Endothelial cell of umbilical vein (primary cell): ENCODE measurements around the gene AKR1C4. TPM values are rescaled to one million over a fixed set of nuclear protein-coding genes. Genes with fewer than 3 reads are reported as not detected.

ENCODE experiments used
- BruUV-seq: library from RNA; stranded (reverse); fragments of 400-500 nt; replicated peaks from 2 replicates; lab custom pipeline; 2021; lab: Mats Ljungman, UMichigan
- CTCF ChIA-PET: fragments of 300-600, 350-600 bp; sonication (Branson Sonifier 250); formaldehyde crosslinking; loops from one replicate; lab custom pipeline; 2021; ENCODE audit warnings: antibody characterized with exemption, inconsistent platforms; lab: Charles Lee
- POLR2A ChIA-PET: fragments of 300-600, 350-600 bp; sonication (Branson Sonifier 250); formaldehyde crosslinking; loops from one replicate; lab custom pipeline; 2021; ENCODE audit warnings: antibody characterized with exemption, inconsistent platforms; lab: Charles Lee
- DNase-seq: peaks from one replicate; pipeline ENCODE4 v3.0.0-alpha.2; 2011; ENCODE audit warnings: low read depth, low spot score
- FAIRE-seq: peaks from 2 replicates; lab custom pipeline; 2011; peaks lifted over from hg19 to GRCh38; lab: Jason Lieb, UNC
- H2AFZ ChIP-seq: 2 replicates; pipeline ENCODE4 v1.6.0; 2012; ENCODE audit warnings: low read depth, low read length, control low read depth, inconsistent platforms
- H3K27ac ChIP-seq: 2 replicates; pipeline ENCODE4 v1.5.1; 2011; ENCODE audit warnings: low read depth, mild to moderate bottlenecking, control low read depth, low read length, moderate library complexity; ENCODE audit not compliant: insufficient read depth
- H3K27me3 ChIP-seq, 2 experiments: 2 replicates each; pipeline versions ENCODE4 v1.6.0 to v1.6.1; 2011; ENCODE audit warnings: low read length in 2 of 2, mixed read lengths in 1 of 2; ENCODE audit not compliant: control insufficient read depth in 2 of 2, insufficient read depth in 2 of 2
- H3K36me3 ChIP-seq, 2 experiments: 2 replicates in 1 of 2; 3 replicates in 1 of 2; pipeline ENCODE4 v1.5.1; 2011; ENCODE audit warnings: low read length in 2 of 2, mild to moderate bottlenecking in 1 of 2, moderate library complexity in 1 of 2; ENCODE audit not compliant: control insufficient read depth in 2 of 2, insufficient read depth in 2 of 2; ENCODE audit errors: extremely low read depth in 1 of 2
- H3K4me1 ChIP-seq: 3 replicates; pipeline ENCODE4 v1.5.1; 2011; ENCODE audit warnings: mild to moderate bottlenecking, low read length; ENCODE audit not compliant: control insufficient read depth, insufficient read depth; ENCODE audit errors: extremely low read depth
- H3K4me2 ChIP-seq: 2 replicates; pipeline ENCODE4 v1.6.1; 2011; ENCODE audit warnings: low read length, control low read depth, mixed read lengths; ENCODE audit not compliant: insufficient read depth
- H3K4me3 ChIP-seq, 3 experiments: fragments of 200-600 bp in 1 of 3; sonication (generic), shearing (Covaris generic) in 1 of 3; replicated peaks in 1 of 3; 2 replicates each; pipeline ENCODE4 v1.5.1; 2011 to 2016; ENCODE audit warnings: control low read depth in 3 of 3, low read length in 3 of 3, mild to moderate bottlenecking in 2 of 3, inconsistent platforms in 1 of 3, low read depth in 1 of 3, moderate library complexity in 1 of 3; ENCODE audit not compliant: insufficient read depth in 1 of 3
- H3K79me2 ChIP-seq: 2 replicates; pipeline ENCODE4 v1.6.0; 2012; ENCODE audit warnings: low read length, inconsistent platforms; ENCODE audit not compliant: control insufficient read depth, insufficient read depth
- H3K9ac ChIP-seq: replicated peaks from 2 replicates; pipeline ENCODE3; 2011; ENCODE audit warnings: low read length, control low read depth; ENCODE audit not compliant: insufficient read depth; ENCODE audit errors: extremely low read depth
- H3K9me1 ChIP-seq: replicated peaks from 3 replicates; pipeline ENCODE4 v1.6.0; 2011; ENCODE audit warnings: mild to moderate bottlenecking, low read length; ENCODE audit not compliant: control insufficient read depth, insufficient read depth; ENCODE audit errors: extremely low read depth
- H3K9me3 ChIP-seq: replicated peaks from 2 replicates; pipeline ENCODE4 v1.5.1; 2012; ENCODE audit warnings: low read length, inconsistent platforms; ENCODE audit not compliant: control insufficient read depth, insufficient read depth
- H4K20me1 ChIP-seq: replicated peaks from 2 replicates; pipeline ENCODE3; 2011; ENCODE audit warnings: mild to moderate bottlenecking, low read length; ENCODE audit not compliant: control insufficient read depth, insufficient read depth; ENCODE audit errors: extremely low read depth
- CTCF ChIP-seq, 2 donors: IDR thresholded peaks; 1 replicate in 1 of 2; 2 replicates in 1 of 2; pipeline ENCODE4 v1.5.1; 2011; ENCODE audit warnings: low read length in 2 of 2, mild to moderate bottlenecking in 2 of 2, moderate library complexity in 2 of 2, control low read depth in 1 of 2, inconsistent platforms in 1 of 2, low read depth in 1 of 2; ENCODE audit not compliant: insufficient read depth in 1 of 2; ENCODE audit errors: extremely low read depth in 1 of 2
- EZH2 ChIP-seq: IDR thresholded peaks from 2 replicates; pipeline ENCODE4 v1.6.1; 2012; ENCODE audit warnings: borderline replicate concordance, low read depth, mild to moderate bottlenecking, moderate library complexity, low read length, inconsistent platforms; ENCODE audit not compliant: severe bottlenecking
- FOS ChIP-seq: IDR thresholded peaks from 2 replicates; pipeline ENCODE4 v1.6.1; 2011; ENCODE audit warnings: mild to moderate bottlenecking, low read length, moderate library complexity, borderline replicate concordance; ENCODE audit not compliant: insufficient read depth
- GATA2 ChIP-seq: IDR thresholded peaks from 2 replicates; pipeline ENCODE4 v1.7.0; 2011; ENCODE audit warnings: low read depth, mild to moderate bottlenecking, moderate library complexity, mixed read lengths, low read length; ENCODE audit not compliant: insufficient read length, insufficient read depth
- JUN ChIP-seq: IDR thresholded peaks from 2 replicates; pipeline ENCODE4 v1.6.1; 2011; ENCODE audit warnings: borderline replicate concordance, low read depth; ENCODE audit not compliant: insufficient read length, insufficient read depth
- MAX ChIP-seq: IDR thresholded peaks from 2 replicates; pipeline ENCODE4 v1.6.1; 2011; ENCODE audit not compliant: insufficient read depth, insufficient read length
- MYC ChIP-seq: IDR thresholded peaks from one replicate; pipeline ENCODE4 v1.6.1; 2011; ENCODE audit warnings: mild to moderate bottlenecking, low read depth, low read length
- POLR2A ChIP-seq: IDR thresholded peaks from 2 replicates; pipeline ENCODE4 v1.6.1; 2012; ENCODE audit warnings: low read depth, mild to moderate bottlenecking, control low read depth, low read length
- POLR2AphosphoS5 ChIP-seq: IDR thresholded peaks from 2 replicates; pipeline ENCODE4 v1.6.1; 2012; ENCODE audit warnings: low read depth, mild to moderate bottlenecking, control low read depth, low read length, moderate library complexity; ENCODE audit not compliant: insufficient read depth
- dilution Hi-C: fragments of 300-500 bp; cut with MboI; formaldehyde crosslinking; loops from one replicate; pipeline ENCODE4 v1.15.0; 2019; ENCODE audit warnings: low sequenced_read_pairs; ENCODE audit not compliant: extremely low pct_ligation_motif_present
- intact Hi-C: fragments of 100-400 bp; cut with micrococcal nuclease; formaldehyde crosslinking; loops from one replicate; pipeline ENCODE4 v1.10.0; 2022
- polyA plus RNA-seq, 4 experiments: library from polyadenylated mRNA; depleted of rRNA in 3 of 4; stranded (reverse) in 3 of 4; unstranded in 1 of 4; fragments of >200 nt; gene quantifications; 2 replicates each; pipeline versions ENCODE4 v1.2.1 to v1.2.3, GENCODE V29; 2011 to 2012; ENCODE audit warnings: missing spikeins in 1 of 4
- total RNA-seq: library from RNA; stranded (reverse); gene quantifications from 2 replicates; pipeline ENCODE4 v1.2.3, GENCODE V29; 2021

Gene AKR1C4
- total and polyA plus RNA-seq, 2 donors (not counting 3 experiments of a cell fraction or from before 2014, with no cell fraction given), result not detected

GRCh38 chr10:5148678-5149032 is 48.0 kb upstream of the AKR1C4 start:
- DNase-seq (no peak), FAIRE-seq (no peak)
- Histone ChIP-seq H3K4me1 (no peaks in the 10 kb centered on the region), H3K9me1 (no peaks in the 10 kb centered on the region), H3K27ac (no peak overlapping the region), H3K36me3 (no peaks in the 10 kb centered on the region), H3K4me2 (no peak overlapping the region), H2AFZ (no peak overlapping the region), H4K20me1 (no peaks in the 10 kb centered on the region), H3K9ac (no peak overlapping the region), H3K9me3 (no peaks in the 10 kb centered on the region), H3K27me3 (no peaks in the 10 kb centered on the region), H3K4me3 (no peak overlapping the region), H3K79me2 (no peaks in the 10 kb centered on the region)
- TF ChIP-seq MYC, result no peak
- no peak for TF ChIP-seq GATA2
- TF ChIP-seq EZH2, result no peak
- CTCF ChIA-PET, result no interaction called here
- intact Hi-C loops, result no loop called here
- POLR2A ChIA-PET, result no interaction called here
- dilution Hi-C loops, result no loop called here
- BruUV-seq, result no TSS peak

GRCh38 chr10:5151076-5151475 is 45.6 kb upstream of the AKR1C4 start:
- H3K27ac ChIP-seq, result no peak overlapping the region
- H3K79me2 ChIP-seq, result no peaks in the 10 kb centered on the region
- dilution Hi-C loops (no loop called here), intact Hi-C loops (no loop called here)
- no peak overlapping the region for H3K4me2 ChIP-seq
- FAIRE-seq (no peak), DNase-seq (no peak)
- H2AFZ ChIP-seq, result no peak overlapping the region
- no TSS peak for BruUV-seq
- no peaks in the 10 kb centered on the region for H3K36me3 ChIP-seq
- no peaks in the 10 kb centered on the region for H3K9me3 ChIP-seq
- H3K9ac ChIP-seq, result no peak overlapping the region
- no peaks in the 10 kb centered on the region for H4K20me1 ChIP-seq
- ChIA-PET CTCF (no interaction called here), POLR2A (no interaction called here)
- H3K4me1 ChIP-seq, result no peaks in the 10 kb centered on the region
- TF ChIP-seq GATA2, result no peak
- no peak for TF ChIP-seq FOS
- TF ChIP-seq POLR2A, result no peak
- TF ChIP-seq MYC, result no peak
- no peak for TF ChIP-seq EZH2
- TF ChIP-seq JUN, result no peak
- no peak for TF ChIP-seq MAX
- TF ChIP-seq CTCF (IDR thresholded peaks at IDR 0.05; ENCODE audit: extremely low read depth in 1 of 2, insufficient read depth in 1 of 2, low read depth in 1 of 2, low read length in 2 of 2), result no peak
- no peak for TF ChIP-seq POLR2AphosphoS5
- H3K9me1 ChIP-seq, result no peaks in the 10 kb centered on the region
- no peaks in the 10 kb centered on the region for H3K27me3 ChIP-seq
- no peak overlapping the region for H3K4me3 ChIP-seq
